Stimulated activated CD8-positive, alpha-beta memory T cell treated with anti-CD3 and anti-CD28 coated beads, Interleukin-15, amount 100 ng/mL, for 4 hours (primary cell): ENCODE data around the gene FKTN.
"Not testable (repeated sequence)": the region's sequence is repeated elsewhere in the genome, so short reads cannot be mapped to it uniquely, and the experiment has no call there.

Experiments used
- DNase-seq, 2 donors: peaks; one replicate each; pipeline ENCODE4 v3.0.0-alpha.2; 2020; ENCODE audit warnings: low read depth in 2 of 2

Gene FKTN

GRCh38 chr9:105557804-105558610 lies at the start of gene FKTN:
TSS of gene FKTN (plus strand) at chr9:105558131. CDS start at chr9:105575033, 16,902 bp downstream.
- DNase-seq = peak; percentile 69 to 70

GRCh38 chr9:105508530-105508929 lies 49.4 kb upstream of the FKTN start:
- no peak for DNase-seq

GRCh38 chr9:105510024-105510423 lies 47.9 kb upstream of the FKTN start:
- no peak for DNase-seq

GRCh38 chr9:105511446-105511845 lies 46.5 kb upstream of the FKTN start:
- DNase-seq = no peak

- no peak for DNase-seq
Observed at GRCh38 chr9:105515811-105516413, 42.0 kb upstream of the FKTN start.

- DNase-seq = not testable (repeated sequence)
Observed at GRCh38 chr9:105519710-105520369, 38.1 kb upstream of the FKTN start.

- DNase-seq = not testable (repeated sequence)
Observed at GRCh38 chr9:105520992-105521391, 36.9 kb upstream of the FKTN start.

- not testable (repeated sequence) for DNase-seq
Observed at GRCh38 chr9:105522618-105523385, 35.1 kb upstream of the FKTN start.

GRCh38 chr9:105531530-105531929 lies 26.4 kb upstream of the FKTN start:
- no peak for DNase-seq

- DNase-seq = no peak
Observed at GRCh38 chr9:105535920-105536668, 21.8 kb upstream of the FKTN start.

GRCh38 chr9:105539452-105539851 lies 18.5 kb upstream of the FKTN start:
- DNase-seq = no peak

GRCh38 chr9:105541838-105542237 lies 16.1 kb upstream of the FKTN start:
- no peak for DNase-seq

- DNase-seq = no peak
Observed at GRCh38 chr9:105554042-105554441, 3.9 kb upstream of the FKTN start.

- no peak for DNase-seq
Observed at GRCh38 chr9:105572455-105572854, 14.5 kb downstream of the FKTN start.

- not testable (repeated sequence) for DNase-seq
Observed at GRCh38 chr9:105579952-105580351, 22.0 kb downstream of the FKTN start.

- DNase-seq = not testable (repeated sequence)
Observed at GRCh38 chr9:105581550-105581949, 23.6 kb downstream of the FKTN start.

GRCh38 chr9:105593145-105593544 lies 35.2 kb downstream of the FKTN start:
- DNase-seq = no peak

GRCh38 chr9:105608721-105609598 lies 51.0 kb downstream of the FKTN start:
- no peak for DNase-seq

GRCh38 chr9:105621001-105621400 lies 63.1 kb downstream of the FKTN start:
- DNase-seq = no peak

- DNase-seq = no peak
Observed at GRCh38 chr9:105625088-105625487, 67.2 kb downstream of the FKTN start.
